Raji (cell line): ENCODE measurements around the gene PSMB5.

Source experiments
- POLR2A ChIP-seq: IDR thresholded peaks from 2 replicates; pipeline ENCODE4 v1.6.1; 2011; ENCODE audit warnings: low read depth, low read length, control low read depth; ENCODE audit not compliant: insufficient read depth

The PSMB5 gene

GRCh38 chr14:23018107-23018506 is 16.6 kb downstream of the PSMB5 start:
- TF ChIP-seq POLR2A = no peak

GRCh38 chr14:23017091-23017490 is 17.6 kb downstream of the PSMB5 start:
- TF ChIP-seq POLR2A = no peak

GRCh38 chr14:23015618-23016017 is 19.1 kb downstream of the PSMB5 start:
- no peak for TF ChIP-seq POLR2A

- TF ChIP-seq POLR2A = no peak
Observed at GRCh38 chr14:23013054-23013748, 21.5 kb downstream of the PSMB5 start.

GRCh38 chr14:23009939-23010726 is 24.6 kb downstream of the PSMB5 start, which contains the start of gene C14orf93:
Gene C14orf93 (minus strand): TSS chr14:23010143. CDS start chr14:22999023, 11,120 bp downstream.
- TF ChIP-seq POLR2A = peak; percentile 62

- no peak for TF ChIP-seq POLR2A
Observed at GRCh38 chr14:23009483-23009938, 25.2 kb downstream of the PSMB5 start.

- no peak for TF ChIP-seq POLR2A
Observed at GRCh38 chr14:23008831-23009230, 25.9 kb downstream of the PSMB5 start.

GRCh38 chr14:23006544-23007419 is 27.9 kb downstream of the PSMB5 start:
- peak; percentile 96 for TF ChIP-seq POLR2A

GRCh38 chr14:23006188-23006534 is 28.5 kb downstream of the PSMB5 start:
- TF ChIP-seq POLR2A = no peak

- no peak for TF ChIP-seq POLR2A
Observed at GRCh38 chr14:23005451-23006187, 29.1 kb downstream of the PSMB5 start.

GRCh38 chr14:23002592-23002991 is 32.1 kb downstream of the PSMB5 start:
- TF ChIP-seq POLR2A = no peak

- no peak for TF ChIP-seq POLR2A
Observed at GRCh38 chr14:23000860-23001259, 33.8 kb downstream of the PSMB5 start.

- TF ChIP-seq POLR2A = no peak
Observed at GRCh38 chr14:22998329-22999012, 36.2 kb downstream of the PSMB5 start.

- no peak for TF ChIP-seq POLR2A
Observed at GRCh38 chr14:22997676-22998323, 36.9 kb downstream of the PSMB5 start.
